Measurements from ENCODE around the gene ATP10D.

DNA sequence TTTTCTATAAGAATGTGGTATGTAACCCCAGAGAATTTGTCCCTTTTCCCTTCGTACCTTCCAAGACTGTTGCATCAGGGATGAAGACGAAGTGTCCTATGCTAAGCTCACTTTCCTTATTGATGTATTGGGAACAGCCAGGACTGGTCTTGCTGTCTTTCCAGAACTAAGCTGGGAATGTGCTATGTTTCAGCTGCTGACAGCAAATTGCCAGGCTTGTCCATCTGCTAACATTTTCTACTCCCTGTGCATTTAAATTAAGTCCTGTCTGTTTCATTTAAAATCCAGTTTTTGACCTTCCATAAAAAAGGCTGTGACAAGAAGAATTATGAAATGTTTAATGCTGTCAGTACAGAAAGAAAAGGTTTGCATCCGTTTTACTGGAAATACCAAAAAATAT, 87.9 kb downstream of the ATP10D start:
- TF ChIP-seq, protein P1, sequence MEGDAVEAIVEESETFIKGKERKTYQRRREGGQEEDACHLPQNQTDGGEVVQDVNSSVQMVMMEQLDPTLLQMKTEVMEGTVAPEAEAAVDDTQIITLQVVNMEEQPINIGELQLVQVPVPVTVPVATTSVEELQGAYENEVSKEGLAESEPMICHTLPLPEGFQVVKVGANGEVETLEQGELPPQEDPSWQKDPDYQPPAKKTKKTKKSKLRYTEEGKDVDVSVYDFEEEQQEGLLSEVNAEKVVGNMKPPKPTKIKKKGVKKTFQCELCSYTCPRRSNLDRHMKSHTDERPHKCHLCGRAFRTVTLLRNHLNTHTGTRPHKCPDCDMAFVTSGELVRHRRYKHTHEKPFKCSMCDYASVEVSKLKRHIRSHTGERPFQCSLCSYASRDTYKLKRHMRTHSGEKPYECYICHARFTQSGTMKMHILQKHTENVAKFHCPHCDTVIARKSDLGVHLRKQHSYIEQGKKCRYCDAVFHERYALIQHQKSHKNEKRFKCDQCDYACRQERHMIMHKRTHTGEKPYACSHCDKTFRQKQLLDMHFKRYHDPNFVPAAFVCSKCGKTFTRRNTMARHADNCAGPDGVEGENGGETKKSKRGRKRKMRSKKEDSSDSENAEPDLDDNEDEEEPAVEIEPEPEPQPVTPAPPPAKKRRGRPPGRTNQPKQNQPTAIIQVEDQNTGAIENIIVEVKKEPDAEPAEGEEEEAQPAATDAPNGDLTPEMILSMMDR (IDR thresholded peaks at IDR 0.05) = no peak
- no peak for TF ChIP-seq POLR2AphosphoS5 (IDR thresholded peaks at IDR 0.05)

Measured in upper lobe of left lung (tissue), 4 donors.